ENCODE results near the gene TEX14.

TEX14 gene

GRCh38 chr17:58641887-58642311 is 49.9 kb downstream of the TEX14 start:
- Histone ChIP-seq H3K79me1 (replicated peaks; ENCODE audit: low read length, poor library complexity, severe bottlenecking) (no peaks in the 10 kb centered on the region), H3K4me2 (ENCODE audit: low read length, poor library complexity, severe bottlenecking) (no peak overlapping the region), H2BK5ac (ENCODE audit: low read depth, low read length, poor library complexity, severe bottlenecking) (no peak overlapping the region), H3K18ac (ENCODE audit: low read depth in 1 of 2, low read length in 2 of 2) (no peak overlapping the region), H3K36me3 (ENCODE audit: control insufficient read depth in 1 of 2, insufficient read depth in 2 of 2, low read depth in 1 of 2, low read length in 2 of 2) (no peaks in the 10 kb centered on the region), H3K23ac (ENCODE audit: low read length in 2 of 2) (no peak overlapping the region), H2BK12ac (ENCODE audit: low read length in 2 of 2) (no peak overlapping the region), H3K4ac (ENCODE audit: low read depth in 1 of 2, low read length in 2 of 2) (no peak overlapping the region), H3K27me3 (ENCODE audit: control insufficient read depth in 1 of 2, insufficient read depth in 1 of 2, low read length in 2 of 2) (no peaks in the 10 kb centered on the region), H2BK120ac (ENCODE audit: low read depth, low read length) (no peak overlapping the region), H3K9me3 (ENCODE audit: control insufficient read depth, low read length) (no peaks in the 10 kb centered on the region), H2AK5ac (ENCODE audit: low read length, severe bottlenecking) (no peak overlapping the region), H4K91ac (ENCODE audit: low read length) (no peak overlapping the region), H3K4me1 (ENCODE audit: control insufficient read depth, insufficient read depth, low read depth, low read length) (no peaks in the 10 kb centered on the region), H3K9ac (ENCODE audit: low read length) (no peak overlapping the region), H3K27ac (ENCODE audit: low read length, poor library complexity, severe bottlenecking) (no peak overlapping the region), H2AFZ (ENCODE audit: low read depth, low read length) (no peak overlapping the region), H4K8ac (ENCODE audit: low read length) (no peak overlapping the region), H3K14ac (ENCODE audit: low read length in 2 of 2) (no peak overlapping the region), H3K4me3 (ENCODE audit: insufficient read depth in 1 of 2, low read depth in 1 of 2, low read length in 2 of 2) (no peak overlapping the region), H2BK15ac (ENCODE audit: low read depth, poor library complexity, severe bottlenecking) (no peak overlapping the region)
- DNase-seq, result no peak
- WGBS, result 81% methylated on average over 1 of the region's 1 CpG

GRCh38 chr17:58640202-58640601 is 51.6 kb downstream of the TEX14 start:
- Histone ChIP-seq H3K27ac (ENCODE audit: low read length, poor library complexity, severe bottlenecking) (no peak overlapping the region), H2BK12ac (ENCODE audit: low read length in 2 of 2) (no peak overlapping the region), H2BK5ac (ENCODE audit: low read depth, low read length, poor library complexity, severe bottlenecking) (no peak overlapping the region), H3K23ac (ENCODE audit: low read length in 2 of 2) (no peak overlapping the region), H3K18ac (ENCODE audit: low read depth in 1 of 2, low read length in 2 of 2) (no peak overlapping the region), H2AFZ (ENCODE audit: low read depth, low read length) (no peak overlapping the region), H3K36me3 (ENCODE audit: control insufficient read depth in 1 of 2, insufficient read depth in 2 of 2, low read depth in 1 of 2, low read length in 2 of 2) (no peaks in the 10 kb centered on the region), H3K27me3 (ENCODE audit: control insufficient read depth in 1 of 2, insufficient read depth in 1 of 2, low read length in 2 of 2) (no peaks in the 10 kb centered on the region), H4K8ac (ENCODE audit: low read length) (no peak overlapping the region), H3K79me1 (replicated peaks; ENCODE audit: low read length, poor library complexity, severe bottlenecking) (no peaks in the 10 kb centered on the region), H3K9me3 (ENCODE audit: control insufficient read depth, low read length) (no peaks in the 10 kb centered on the region), H3K4me3 (ENCODE audit: insufficient read depth in 1 of 2, low read depth in 1 of 2, low read length in 2 of 2) (no peak overlapping the region), H4K91ac (ENCODE audit: low read length) (no peak overlapping the region), H2BK15ac (ENCODE audit: low read depth, poor library complexity, severe bottlenecking) (no peak overlapping the region), H3K4me2 (ENCODE audit: low read length, poor library complexity, severe bottlenecking) (no peak overlapping the region), H3K9ac (ENCODE audit: low read length) (no peak overlapping the region), H3K4me1 (ENCODE audit: control insufficient read depth, insufficient read depth, low read depth, low read length) (no peaks in the 10 kb centered on the region), H3K4ac (ENCODE audit: low read depth in 1 of 2, low read length in 2 of 2) (no peak overlapping the region), H2AK5ac (ENCODE audit: low read length, severe bottlenecking) (no peak overlapping the region), H2BK120ac (ENCODE audit: low read depth, low read length) (no peak overlapping the region), H3K14ac (ENCODE audit: low read length in 2 of 2) (no peak overlapping the region)
- WGBS, result 98% methylated on average over 2 of the region's 4 CpGs
- no peak for DNase-seq

- Histone ChIP-seq H3K18ac (ENCODE audit: low read depth in 1 of 2, low read length in 2 of 2) (no peak overlapping the region), H4K91ac (ENCODE audit: low read length) (no peak overlapping the region)
Measured at GRCh38 chr17:58639681-58640080, 52.2 kb downstream of the TEX14 start.

GRCh38 chr17:58637011-58637570 is 54.8 kb downstream of the TEX14 start:
- no peak overlapping the region for H3K4me2 ChIP-seq (ENCODE audit: low read length, poor library complexity, severe bottlenecking)

More at GRCh38 chr17:58639681-58640080, 52.2 kb downstream of the TEX14 start:
- no peak overlapping the region for H3K4me2 ChIP-seq (ENCODE audit: low read length, poor library complexity, severe bottlenecking)
- no peak overlapping the region for H3K4ac ChIP-seq (ENCODE audit: low read depth in 1 of 2, low read length in 2 of 2)
- H3K9me3 ChIP-seq (ENCODE audit: control insufficient read depth, low read length), result no peaks in the 10 kb centered on the region
- no peaks in the 10 kb centered on the region for H3K36me3 ChIP-seq (ENCODE audit: control insufficient read depth in 1 of 2, insufficient read depth in 2 of 2, low read depth in 1 of 2, low read length in 2 of 2)
- no peak overlapping the region for H2AK5ac ChIP-seq (ENCODE audit: low read length, severe bottlenecking)
- no peak overlapping the region for H3K23ac ChIP-seq (ENCODE audit: low read length in 2 of 2)
- no peak overlapping the region for H3K9ac ChIP-seq (ENCODE audit: low read length)
- no peak overlapping the region for H2BK5ac ChIP-seq (ENCODE audit: low read depth, low read length, poor library complexity, severe bottlenecking)
- no peak overlapping the region for H2AFZ ChIP-seq (ENCODE audit: low read depth, low read length)
- WGBS, result 96% methylated on average over 6 of the region's 6 CpGs
- H3K4me1 ChIP-seq (ENCODE audit: control insufficient read depth, insufficient read depth, low read depth, low read length), result no peaks in the 10 kb centered on the region
- H3K27me3 ChIP-seq (ENCODE audit: control insufficient read depth in 1 of 2, insufficient read depth in 1 of 2, low read length in 2 of 2), result no peaks in the 10 kb centered on the region
- H2BK15ac ChIP-seq (ENCODE audit: low read depth, poor library complexity, severe bottlenecking), result no peak overlapping the region
- no peak for DNase-seq
- no peak overlapping the region for H3K4me3 ChIP-seq (ENCODE audit: insufficient read depth in 1 of 2, low read depth in 1 of 2, low read length in 2 of 2)
- no peak overlapping the region for H3K27ac ChIP-seq (ENCODE audit: low read length, poor library complexity, severe bottlenecking)
- no peak overlapping the region for H2BK12ac ChIP-seq (ENCODE audit: low read length in 2 of 2)
- no peak overlapping the region for H4K8ac ChIP-seq (ENCODE audit: low read length)
- no peak overlapping the region for H2BK120ac ChIP-seq (ENCODE audit: low read depth, low read length)
- no peak overlapping the region for H3K14ac ChIP-seq (ENCODE audit: low read length in 2 of 2)
- H3K79me1 ChIP-seq (replicated peaks; ENCODE audit: low read length, poor library complexity, severe bottlenecking), result no peaks in the 10 kb centered on the region

More at GRCh38 chr17:58637011-58637570, 54.8 kb downstream of the TEX14 start:
- no peaks in the 10 kb centered on the region for H3K9me3 ChIP-seq (ENCODE audit: control insufficient read depth, low read length)
- H3K14ac ChIP-seq (ENCODE audit: low read length in 2 of 2), result no peak overlapping the region
- no peak overlapping the region for H2BK15ac ChIP-seq (ENCODE audit: low read depth, poor library complexity, severe bottlenecking)
- no peak overlapping the region for H3K9ac ChIP-seq (ENCODE audit: low read length)
- H3K18ac ChIP-seq (ENCODE audit: low read depth in 1 of 2, low read length in 2 of 2), result no peak overlapping the region
- H2BK120ac ChIP-seq (ENCODE audit: low read depth, low read length), result no peak overlapping the region
- H2BK12ac ChIP-seq (ENCODE audit: low read length in 2 of 2), result no peak overlapping the region
- H4K8ac ChIP-seq (ENCODE audit: low read length), result no peak overlapping the region
- H3K36me3 ChIP-seq (ENCODE audit: control insufficient read depth in 1 of 2, insufficient read depth in 2 of 2, low read depth in 1 of 2, low read length in 2 of 2), result no peaks in the 10 kb centered on the region
- H2BK5ac ChIP-seq (ENCODE audit: low read depth, low read length, poor library complexity, severe bottlenecking), result no peak overlapping the region
- no peaks in the 10 kb centered on the region for H3K79me1 ChIP-seq (replicated peaks; ENCODE audit: low read length, poor library complexity, severe bottlenecking)
- no peak overlapping the region for H3K4ac ChIP-seq (ENCODE audit: low read depth in 1 of 2, low read length in 2 of 2)
- no peak overlapping the region for H4K91ac ChIP-seq (ENCODE audit: low read length)
- peaks cover 2% of the 10 kb centered on the region for H3K4me1 ChIP-seq (ENCODE audit: control insufficient read depth, insufficient read depth, low read depth, low read length)
- H3K27me3 ChIP-seq (ENCODE audit: control insufficient read depth in 1 of 2, insufficient read depth in 1 of 2, low read length in 2 of 2), result no peaks in the 10 kb centered on the region
- no peak overlapping the region for H3K4me3 ChIP-seq (ENCODE audit: insufficient read depth in 1 of 2, low read depth in 1 of 2, low read length in 2 of 2)
- 87% methylated on average over 11 of the region's 12 CpGs for WGBS
- no peak overlapping the region for H2AK5ac ChIP-seq (ENCODE audit: low read length, severe bottlenecking)
- DNase-seq, result no peak
- no peak overlapping the region for H2AFZ ChIP-seq (ENCODE audit: low read depth, low read length)
- H3K23ac ChIP-seq (ENCODE audit: low read length in 2 of 2), result no peak overlapping the region
- H3K27ac ChIP-seq (ENCODE audit: low read length, poor library complexity, severe bottlenecking), result no peak overlapping the region
